ENCODE data around the gene CYP4F12. TPM values are rescaled to one million over a fixed set of nuclear protein-coding genes. Genes with fewer than 3 reads are reported as not detected.

Gene CYP4F12
- total RNA-seq, 1 donor: not detected

- no peak for DNase-seq (ENCODE audit: low read depth)
- no peak for TF ChIP-seq CTCF (IDR thresholded peaks at IDR 0.05; ENCODE audit: insufficient read depth, low read depth, low read length)
- no peak overlapping the region for H3K4me3 ChIP-seq (ENCODE audit: low read depth, low read length)
Measured at GRCh38 chr19:15666883-15667282, 6.0 kb upstream of the CYP4F12 start.

GRCh38 chr19:15669440-15669839, 3.4 kb upstream of the CYP4F12 start:
- no peak overlapping the region for H3K4me3 ChIP-seq (ENCODE audit: low read depth, low read length)
- no peak for TF ChIP-seq CTCF (IDR thresholded peaks at IDR 0.05; ENCODE audit: insufficient read depth, low read depth, low read length)
- no peak for DNase-seq (ENCODE audit: low read depth)

- DNase-seq (ENCODE audit: low read depth): no peak
- no peak for TF ChIP-seq CTCF (IDR thresholded peaks at IDR 0.05; ENCODE audit: insufficient read depth, low read depth, low read length)
Measured at GRCh38 chr19:15669891-15670290, 3.0 kb upstream of the CYP4F12 start.

GRCh38 chr19:15671237-15671821, 1.6 kb upstream of the CYP4F12 start:
- no peak for TF ChIP-seq CTCF (IDR thresholded peaks at IDR 0.05; ENCODE audit: insufficient read depth, low read depth, low read length)
- no peak for DNase-seq (ENCODE audit: low read depth)

More at GRCh38 chr19:15669891-15670290, 3.0 kb upstream of the CYP4F12 start:
- no peak overlapping the region for H3K4me3 ChIP-seq (ENCODE audit: low read depth, low read length)

GRCh38 chr19:15671891-15672579, 852 bp upstream of the CYP4F12 start:
- no peak for TF ChIP-seq CTCF (IDR thresholded peaks at IDR 0.05; ENCODE audit: insufficient read depth, low read depth, low read length)
- DNase-seq (ENCODE audit: low read depth): no peak
- H3K4me3 ChIP-seq (ENCODE audit: low read depth, low read length): no peak overlapping the region

More at GRCh38 chr19:15671237-15671821, 1.6 kb upstream of the CYP4F12 start:
- no peak overlapping the region for H3K4me3 ChIP-seq (ENCODE audit: low read depth, low read length)

GRCh38 chr19:15673176-15673654, 328 bp downstream of the CYP4F12 start:
- no peak for TF ChIP-seq CTCF (IDR thresholded peaks at IDR 0.05; ENCODE audit: insufficient read depth, low read depth, low read length)
- DNase-seq (ENCODE audit: low read depth): no peak
- H3K4me3 ChIP-seq (ENCODE audit: low read depth, low read length): no peak overlapping the region

All from fibroblast of villous mesenchyme (primary cell).